ENCODE measurements around the gene RASA1.
"Not testable (repeated sequence)": the region's sequence is repeated elsewhere in the genome, so short reads cannot be mapped to it uniquely, and the experiment has no call there.

Gene RASA1

GRCh38 chr5:87267574-87268125 lies at the start of gene RASA1:
TSS of gene RASA1 (plus strand) at chr5:87267883. CDS start at chr5:87268452, 569 bp downstream.
- peak; percentile 89 for FAIRE-seq

DNA sequence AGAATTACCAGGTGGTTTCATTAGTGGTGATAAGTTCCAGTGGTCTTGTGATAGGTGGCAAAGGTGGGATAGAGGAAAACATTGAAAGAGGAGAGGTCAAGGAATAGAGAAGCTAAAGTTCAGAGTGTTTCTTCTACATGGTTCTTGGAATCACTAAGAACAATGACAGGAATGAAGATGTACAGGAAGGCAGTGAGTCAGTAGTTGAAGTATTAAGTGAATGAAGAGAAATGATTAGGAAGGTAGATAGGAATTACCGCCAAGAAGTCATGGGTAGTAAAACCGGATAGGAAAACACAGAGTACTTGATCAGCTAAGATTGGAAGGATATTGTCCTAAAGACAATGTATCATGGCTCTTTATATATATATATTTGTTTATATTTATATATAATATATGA lies 37.9 kb upstream of the RASA1 start:
- FAIRE-seq, result no peak

GRCh38 chr5:87231037-87231808 lies 36.5 kb upstream of the RASA1 start:
- FAIRE-seq, result no peak

DNA sequence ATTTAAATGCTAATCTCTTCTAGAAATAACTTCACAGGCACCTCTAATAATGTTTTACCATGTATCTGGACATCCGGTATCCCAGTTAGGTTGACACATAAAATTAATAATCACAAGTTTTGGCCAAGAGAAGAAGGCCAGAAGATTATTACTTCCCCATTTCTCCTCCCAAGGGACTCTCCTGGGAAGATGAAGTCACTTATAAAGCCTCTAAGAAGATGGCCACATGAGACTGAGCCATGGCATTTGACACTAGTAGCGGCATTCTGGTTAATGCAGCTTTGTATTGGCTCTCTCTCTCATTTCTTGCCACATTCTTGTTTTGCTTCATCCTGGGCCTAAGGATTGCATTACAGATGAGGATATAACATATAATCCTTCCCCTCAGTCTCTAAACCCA lies 34.5 kb upstream of the RASA1 start:
- FAIRE-seq, result no peak

DNA sequence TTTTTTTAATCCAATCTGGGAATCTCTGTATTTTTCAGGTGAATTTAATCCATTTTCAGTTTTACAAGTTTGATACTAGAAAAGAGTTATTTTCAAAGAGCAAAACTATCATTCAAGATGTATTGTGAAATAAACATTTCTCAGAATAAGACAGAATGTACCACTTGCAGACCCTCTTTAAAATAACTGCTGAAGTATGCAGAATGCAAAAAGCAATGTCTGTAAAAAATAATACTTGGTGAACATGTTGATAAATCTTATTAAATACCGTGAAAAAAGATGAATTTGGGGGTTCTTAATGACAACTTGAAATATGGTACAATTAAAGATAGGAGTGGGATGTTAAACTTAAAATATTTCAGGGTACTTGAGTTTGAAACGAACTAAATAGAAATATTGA lies 26.1 kb upstream of the RASA1 start:
- FAIRE-seq, result no peak

GRCh38 chr5:87242242-87242641 lies 25.4 kb upstream of the RASA1 start:
- FAIRE-seq, result no peak

DNA sequence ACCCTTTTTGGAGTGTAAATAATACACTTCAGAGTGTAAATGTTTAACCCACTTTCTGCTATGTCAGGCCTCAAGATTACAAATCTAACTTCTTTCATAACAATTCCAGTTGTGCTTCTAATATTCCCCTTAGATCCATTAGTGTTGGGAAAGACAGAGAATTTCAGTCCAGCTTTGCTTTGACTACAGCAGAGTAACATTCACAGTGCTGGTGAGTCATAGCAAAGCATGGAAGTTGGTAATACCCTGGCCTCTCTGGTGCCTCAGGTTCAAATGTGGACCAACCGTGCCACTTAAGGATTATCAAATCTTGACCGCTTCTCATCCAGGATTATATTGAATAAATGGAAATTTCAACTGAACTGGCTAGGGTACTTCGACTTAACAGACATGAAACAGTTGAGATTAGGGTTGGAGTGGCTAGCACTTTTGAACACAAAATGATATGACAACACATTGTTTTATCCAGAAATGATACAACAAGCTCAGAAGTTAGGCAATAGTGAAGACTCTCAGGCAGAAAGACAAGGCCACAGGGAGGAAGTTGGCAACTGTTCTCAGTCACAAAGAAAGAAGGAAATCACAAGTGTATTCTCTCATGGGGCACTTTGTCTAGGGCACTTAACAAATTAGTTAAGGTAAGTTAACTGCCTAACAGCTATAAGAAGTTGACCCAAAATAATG lies 24.4 kb upstream of the RASA1 start:
- no peak for FAIRE-seq

- FAIRE-seq, result no peak
Observed at GRCh38 chr5:87245451-87245850, 22.2 kb upstream of the RASA1 start.

DNA sequence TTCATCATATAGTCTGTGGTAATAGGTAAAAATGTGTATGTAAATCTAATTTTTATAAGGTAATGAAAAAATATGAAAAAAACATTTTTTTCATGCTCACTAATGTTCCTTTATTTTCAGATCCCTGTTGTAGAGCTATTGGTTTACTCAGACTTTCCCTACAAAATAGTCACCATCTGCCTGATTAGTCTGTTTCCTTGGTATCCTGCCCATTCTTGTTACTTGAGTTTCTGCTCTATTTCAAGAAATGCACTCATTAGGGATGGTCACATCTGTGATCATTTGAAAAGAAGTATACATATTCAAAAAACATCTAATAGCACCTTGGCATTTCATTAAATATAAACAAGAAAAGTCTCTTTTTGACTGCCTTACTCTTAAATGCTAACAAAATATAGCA lies 21.6 kb upstream of the RASA1 start:
- no peak for FAIRE-seq

DNA sequence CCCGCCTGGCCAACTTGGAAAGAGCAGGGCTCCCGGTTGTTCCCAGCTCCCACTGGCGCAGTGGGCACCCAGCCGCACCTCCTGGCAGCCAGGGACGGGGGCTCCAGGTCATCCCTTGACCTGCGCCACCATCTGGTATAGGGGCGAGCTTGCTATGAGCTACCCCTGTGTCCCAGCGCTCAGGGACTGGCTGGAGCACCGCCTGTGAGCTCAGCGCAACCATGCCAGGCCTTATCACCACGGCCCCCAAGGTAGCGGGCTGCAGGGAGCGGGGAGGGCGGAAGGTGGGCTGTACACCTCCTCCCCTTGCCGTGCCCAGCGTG lies 15.4 kb upstream of the RASA1 start:
- no peak for FAIRE-seq

- FAIRE-seq, result no peak
Observed at GRCh38 chr5:87254035-87254434, 13.6 kb upstream of the RASA1 start.

DNA sequence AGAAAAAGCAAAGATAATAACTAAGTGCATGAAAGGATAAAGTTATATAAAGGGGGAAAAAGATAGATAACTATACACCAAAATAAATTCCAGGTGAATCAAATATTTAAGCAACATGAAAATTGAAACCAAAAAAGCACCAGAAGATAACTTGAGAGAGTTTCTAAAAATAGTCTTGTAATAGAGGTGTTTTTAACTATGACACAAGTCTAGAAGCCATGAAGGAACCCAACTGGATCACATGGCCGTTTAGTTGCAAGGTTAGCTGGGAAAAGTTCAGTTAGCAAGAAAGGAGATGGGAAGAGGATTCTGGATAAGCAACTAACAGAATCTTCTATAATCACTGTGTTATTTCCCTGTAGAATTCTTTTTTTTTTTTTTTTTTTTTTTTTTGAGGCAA lies 9.2 kb upstream of the RASA1 start:
- FAIRE-seq, result no peak

DNA sequence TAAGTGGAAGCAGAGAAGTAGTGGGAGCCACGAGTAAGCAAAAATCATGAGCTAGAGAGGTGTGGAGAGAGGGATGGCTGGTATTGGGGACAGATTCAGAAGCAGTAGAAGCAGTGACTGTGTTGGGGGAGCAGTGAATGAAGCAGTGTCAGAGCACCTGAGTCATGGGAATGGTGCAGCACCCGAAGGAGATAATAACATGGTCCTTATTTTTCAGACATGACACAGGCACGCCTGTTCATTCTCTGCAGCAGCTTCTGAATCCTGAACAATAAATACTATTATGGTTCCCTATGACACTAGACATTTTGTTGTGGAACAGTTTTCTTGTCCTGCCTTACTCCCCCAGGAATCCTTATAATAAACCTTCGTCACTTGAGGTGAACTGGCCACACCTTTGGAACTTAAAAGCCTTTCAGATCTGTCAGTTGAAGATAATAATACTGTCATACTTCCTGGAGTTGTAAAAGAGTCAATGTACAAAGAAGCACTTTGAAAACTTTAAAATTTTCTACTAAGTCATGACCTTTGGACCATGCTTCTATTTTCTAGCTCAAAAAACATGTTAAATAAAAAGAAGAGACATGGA lies 7.0 kb upstream of the RASA1 start:
- no peak for FAIRE-seq

DNA sequence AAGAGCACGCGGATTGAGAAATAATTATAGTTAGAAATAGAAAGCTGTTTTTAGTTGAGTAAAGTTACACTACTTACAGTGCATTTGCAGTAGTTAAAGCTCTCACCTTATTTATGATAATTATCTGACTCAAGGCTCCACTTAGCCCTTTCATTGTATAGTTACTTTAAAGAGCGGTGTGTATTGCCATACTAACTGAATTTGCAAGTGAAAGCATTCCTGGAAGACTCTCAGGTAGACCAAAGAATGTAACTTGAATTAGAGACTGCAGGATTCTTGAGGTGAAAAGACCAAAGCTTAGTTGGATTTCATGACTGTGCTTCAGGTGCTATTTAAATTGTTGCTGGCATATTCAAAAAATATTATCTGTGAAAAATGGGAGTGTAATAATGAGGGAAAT lies 4.2 kb upstream of the RASA1 start:
- no peak for FAIRE-seq

- no peak for FAIRE-seq
Observed at GRCh38 chr5:87266914-87267573, 639 bp upstream of the RASA1 start.

DNA sequence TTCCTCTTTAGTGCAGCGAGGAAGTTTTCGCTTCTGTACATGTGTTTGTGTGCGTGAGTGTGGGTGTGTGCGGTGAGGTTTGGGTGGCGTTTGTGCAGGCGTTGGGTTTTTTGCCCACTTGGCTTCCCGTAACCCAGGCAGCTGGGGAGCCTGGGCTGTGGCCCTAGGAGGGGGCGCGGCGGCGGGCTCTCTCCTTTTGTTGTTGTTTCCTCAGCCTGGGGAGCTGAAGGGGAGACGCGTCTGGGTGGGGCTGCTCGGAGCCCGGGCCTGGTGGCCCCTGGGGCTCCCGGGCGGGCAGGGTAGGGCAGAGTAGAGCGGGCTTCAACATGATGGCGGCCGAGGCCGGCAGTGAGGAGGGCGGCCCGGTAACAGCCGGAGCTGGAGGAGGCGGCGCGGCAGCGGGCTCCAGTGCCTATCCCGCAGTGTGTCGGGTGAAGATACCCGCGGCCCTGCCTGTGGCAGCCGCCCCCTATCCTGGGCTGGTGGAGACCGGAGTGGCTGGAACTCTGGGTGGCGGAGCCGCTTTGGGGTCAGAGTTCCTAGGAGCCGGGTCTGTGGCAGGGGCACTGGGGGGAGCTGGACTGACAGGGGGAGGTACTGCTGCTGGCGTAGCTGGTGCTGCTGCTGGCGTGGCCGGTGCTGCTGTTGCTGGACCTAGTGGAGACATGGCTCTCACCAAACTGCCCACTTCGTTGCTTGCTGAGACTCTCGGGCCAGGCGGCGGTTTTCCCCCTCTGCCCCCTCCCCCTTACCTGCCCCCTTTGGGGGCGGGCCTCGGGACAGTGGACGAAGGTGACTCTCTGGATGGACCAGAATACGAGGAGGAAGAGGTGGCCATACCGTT lies 665 bp downstream of the RASA1 start:
- FAIRE-seq, result no peak

DNA sequence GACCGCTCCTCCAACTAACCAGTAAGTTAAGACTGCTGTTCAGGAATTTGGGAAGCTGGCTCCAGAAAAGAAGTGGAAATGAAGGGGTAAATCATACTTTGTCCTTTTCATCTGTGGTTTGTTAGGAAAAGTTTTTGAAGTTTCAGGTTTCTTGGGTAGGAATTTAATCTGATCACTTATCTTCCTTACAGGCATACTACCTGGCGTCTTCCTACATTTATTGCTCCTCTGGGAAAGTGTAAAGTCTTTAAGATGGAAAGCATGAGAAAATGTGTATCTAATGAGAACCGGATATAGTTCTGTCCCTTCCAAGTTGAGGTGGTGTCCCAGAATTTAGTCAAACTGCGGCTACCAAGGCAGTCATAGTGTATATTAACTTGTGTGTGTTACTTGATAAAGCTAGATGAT lies 1.3 kb downstream of the RASA1 start:
- FAIRE-seq, result no peak

GRCh38 chr5:87270888-87271287 lies 3.2 kb downstream of the RASA1 start:
- FAIRE-seq, result not testable (repeated sequence)

- FAIRE-seq, result no peak
Observed at GRCh38 chr5:87276655-87277054, 9.0 kb downstream of the RASA1 start.

DNA sequence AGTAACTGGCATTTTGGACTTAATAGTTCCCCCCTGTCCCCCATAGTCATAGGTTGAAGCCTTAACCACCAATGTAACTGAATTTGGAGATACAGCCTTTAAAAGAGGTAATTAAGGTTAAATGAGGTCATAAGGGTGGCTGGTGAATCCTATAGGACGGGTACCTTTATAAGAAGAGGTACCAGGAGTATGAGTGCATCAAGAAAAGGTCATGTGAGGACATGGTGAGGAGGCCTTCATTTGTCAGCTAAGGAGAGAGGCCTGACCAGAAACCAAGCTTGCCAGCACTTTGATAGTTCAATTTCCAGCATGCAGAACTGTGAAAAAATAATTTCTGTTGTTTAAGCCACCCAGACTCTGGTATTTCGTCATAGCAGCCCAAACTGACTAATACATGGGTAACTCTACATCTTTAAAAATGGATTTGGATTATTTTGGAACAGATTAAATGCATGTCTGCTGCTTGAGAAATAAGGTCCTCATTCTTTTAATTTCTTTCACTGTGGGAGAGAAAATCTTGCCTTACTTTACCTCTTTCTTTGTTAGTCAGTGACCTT lies 9.7 kb downstream of the RASA1 start:
- FAIRE-seq, result no peak

DNA sequence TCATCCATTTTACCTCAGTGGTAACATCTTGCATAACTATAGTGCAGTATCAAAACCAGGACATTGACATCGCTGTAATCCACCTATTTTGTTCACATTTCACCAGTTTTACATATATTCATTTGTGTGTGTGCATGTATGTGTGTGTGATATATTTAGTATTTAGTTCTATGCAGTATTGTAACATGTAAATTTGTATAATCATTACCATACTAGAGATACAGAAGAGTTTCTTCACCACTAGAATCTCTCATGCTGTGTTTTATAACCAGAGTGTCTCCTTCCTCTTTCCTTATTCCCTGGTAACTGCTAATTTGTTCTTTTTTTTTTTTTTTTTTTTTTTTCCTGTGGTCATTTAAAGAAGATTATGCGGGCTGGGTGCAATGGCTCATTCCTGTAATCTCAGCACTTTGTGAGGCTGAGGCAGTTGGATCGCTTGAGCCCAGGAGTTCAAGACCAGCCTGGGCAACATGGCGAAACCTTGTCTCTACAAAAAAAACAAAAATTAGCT lies 11.0 kb downstream of the RASA1 start:
- FAIRE-seq, result no peak

GRCh38 chr5:87282269-87282668 lies 14.6 kb downstream of the RASA1 start:
- FAIRE-seq, result no peak
